ENCODE results near the gene ZBTB8B.
A peak's percentile ranks its signal among the peaks of the same experiment; 100 is the strongest.
"Not testable (repeated sequence)": the region's sequence is repeated elsewhere in the genome, so short reads cannot be mapped to it uniquely, and the experiment has no call there.

ZBTB8B gene

GRCh38 chr1:32470991-32471694 lies 6.3 kb downstream of the ZBTB8B start:
- no peaks in the 10 kb centered on the region for H3K4me1 ChIP-seq
- no peak overlapping the region for H3K4me3 ChIP-seq (ENCODE audit: low read depth, low read length)
- no peak overlapping the region for H2AFZ ChIP-seq
- H3K27me3 ChIP-seq (ENCODE audit: control insufficient read depth, insufficient read depth, low read length): no peaks in the 10 kb centered on the region
- no peak overlapping the region for H3K27ac ChIP-seq
- TF ChIP-seq, protein P1, sequence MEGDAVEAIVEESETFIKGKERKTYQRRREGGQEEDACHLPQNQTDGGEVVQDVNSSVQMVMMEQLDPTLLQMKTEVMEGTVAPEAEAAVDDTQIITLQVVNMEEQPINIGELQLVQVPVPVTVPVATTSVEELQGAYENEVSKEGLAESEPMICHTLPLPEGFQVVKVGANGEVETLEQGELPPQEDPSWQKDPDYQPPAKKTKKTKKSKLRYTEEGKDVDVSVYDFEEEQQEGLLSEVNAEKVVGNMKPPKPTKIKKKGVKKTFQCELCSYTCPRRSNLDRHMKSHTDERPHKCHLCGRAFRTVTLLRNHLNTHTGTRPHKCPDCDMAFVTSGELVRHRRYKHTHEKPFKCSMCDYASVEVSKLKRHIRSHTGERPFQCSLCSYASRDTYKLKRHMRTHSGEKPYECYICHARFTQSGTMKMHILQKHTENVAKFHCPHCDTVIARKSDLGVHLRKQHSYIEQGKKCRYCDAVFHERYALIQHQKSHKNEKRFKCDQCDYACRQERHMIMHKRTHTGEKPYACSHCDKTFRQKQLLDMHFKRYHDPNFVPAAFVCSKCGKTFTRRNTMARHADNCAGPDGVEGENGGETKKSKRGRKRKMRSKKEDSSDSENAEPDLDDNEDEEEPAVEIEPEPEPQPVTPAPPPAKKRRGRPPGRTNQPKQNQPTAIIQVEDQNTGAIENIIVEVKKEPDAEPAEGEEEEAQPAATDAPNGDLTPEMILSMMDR (IDR thresholded peaks at IDR 0.05): peak; percentile 35
- no peaks in the 10 kb centered on the region for H3K9me3 ChIP-seq (ENCODE audit: control insufficient read depth, low read length)
- H3K36me3 ChIP-seq (ENCODE audit: control insufficient read depth, insufficient read depth, low read length): no peaks in the 10 kb centered on the region
- no peak overlapping the region for H3K4me2 ChIP-seq (ENCODE audit: low read length)
- no peak overlapping the region for H3K9ac ChIP-seq
- no peaks in the 10 kb centered on the region for H3K79me2 ChIP-seq

- Histone ChIP-seq H3K9ac (no peak overlapping the region), H3K27ac (no peak overlapping the region), H2AFZ (no peak overlapping the region), H3K36me3 (ENCODE audit: control insufficient read depth, insufficient read depth, low read length) (no peaks in the 10 kb centered on the region), H3K4me3 (ENCODE audit: low read depth, low read length) (no peak overlapping the region), H3K9me3 (ENCODE audit: control insufficient read depth, low read length) (no peaks in the 10 kb centered on the region), H3K4me2 (ENCODE audit: low read length) (no peak overlapping the region), H3K4me1 (no peaks in the 10 kb centered on the region), H3K27me3 (ENCODE audit: control insufficient read depth, insufficient read depth, low read length) (no peaks in the 10 kb centered on the region), H3K79me2 (no peaks in the 10 kb centered on the region)
- TF ChIP-seq, protein P1 (IDR thresholded peaks at IDR 0.05): no peak
Measured at GRCh38 chr1:32471695-32472362, 7.0 kb downstream of the ZBTB8B start.

DNA sequence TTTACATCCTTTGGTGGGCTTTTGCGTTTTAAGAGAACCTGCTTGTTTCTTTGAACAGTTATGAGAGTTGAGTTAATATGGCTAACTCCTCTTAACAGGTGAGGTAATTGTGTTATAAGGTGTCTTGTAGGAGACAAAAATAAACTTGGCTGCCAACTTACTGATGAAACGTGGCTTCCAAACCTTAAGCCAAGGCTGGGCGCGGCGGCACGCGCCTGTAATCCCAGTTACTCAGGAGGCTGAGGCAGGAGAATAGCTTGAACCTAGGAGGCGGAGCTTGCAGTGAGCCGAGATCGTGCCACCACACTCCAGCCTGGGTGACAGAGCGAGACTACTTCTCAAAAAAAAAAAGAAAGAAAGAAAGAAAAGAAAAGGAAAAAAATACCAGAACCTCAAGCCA lies 8.1 kb downstream of the ZBTB8B start:
- H3K27ac ChIP-seq; H3K9me3 ChIP-seq (ENCODE audit: control insufficient read depth, low read length); H3K27me3 ChIP-seq (ENCODE audit: control insufficient read depth, insufficient read depth, low read length); H3K79me2 ChIP-seq; H2AFZ ChIP-seq; H3K4me3 ChIP-seq (ENCODE audit: low read depth, low read length); H3K4me2 ChIP-seq (ENCODE audit: low read length); H3K9ac ChIP-seq; H3K36me3 ChIP-seq (ENCODE audit: control insufficient read depth, insufficient read depth, low read length); H3K4me1 ChIP-seq: not testable (repeated sequence)

DNA sequence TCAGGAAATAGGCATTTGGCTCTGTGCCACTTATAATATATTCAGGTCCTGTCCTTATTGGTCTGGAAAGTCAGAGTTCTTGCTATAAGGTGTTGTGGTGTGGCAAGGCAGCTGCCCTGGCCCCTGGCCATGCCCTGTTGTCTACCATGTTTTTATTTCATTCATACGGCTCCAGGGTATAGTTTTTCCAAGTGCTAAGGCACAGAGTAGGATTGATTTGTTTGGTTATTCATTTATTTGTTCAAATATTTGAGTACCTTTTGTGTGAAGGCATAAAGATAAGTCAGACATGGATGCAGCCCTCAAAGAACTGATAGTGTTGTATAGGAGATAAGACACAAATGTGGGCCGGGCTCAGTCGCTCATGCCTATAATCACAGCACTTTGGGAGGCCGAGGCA lies 10.1 kb downstream of the ZBTB8B start:
- H3K36me3 ChIP-seq (ENCODE audit: control insufficient read depth, insufficient read depth, low read length): no peaks in the 10 kb centered on the region
- H3K79me2 ChIP-seq: no peaks in the 10 kb centered on the region
- no peak overlapping the region for H3K27ac ChIP-seq
- no peaks in the 10 kb centered on the region for H3K27me3 ChIP-seq (ENCODE audit: control insufficient read depth, insufficient read depth, low read length)
- H3K9ac ChIP-seq: no peak overlapping the region
- H2AFZ ChIP-seq: no peak overlapping the region
- TF ChIP-seq, protein P1 (IDR thresholded peaks at IDR 0.05): no peak
- no peak overlapping the region for H3K4me3 ChIP-seq (ENCODE audit: low read depth, low read length)
- H3K9me3 ChIP-seq (ENCODE audit: control insufficient read depth, low read length): no peaks in the 10 kb centered on the region
- no peaks in the 10 kb centered on the region for H3K4me1 ChIP-seq
- no peak overlapping the region for H3K4me2 ChIP-seq (ENCODE audit: low read length)

DNA sequence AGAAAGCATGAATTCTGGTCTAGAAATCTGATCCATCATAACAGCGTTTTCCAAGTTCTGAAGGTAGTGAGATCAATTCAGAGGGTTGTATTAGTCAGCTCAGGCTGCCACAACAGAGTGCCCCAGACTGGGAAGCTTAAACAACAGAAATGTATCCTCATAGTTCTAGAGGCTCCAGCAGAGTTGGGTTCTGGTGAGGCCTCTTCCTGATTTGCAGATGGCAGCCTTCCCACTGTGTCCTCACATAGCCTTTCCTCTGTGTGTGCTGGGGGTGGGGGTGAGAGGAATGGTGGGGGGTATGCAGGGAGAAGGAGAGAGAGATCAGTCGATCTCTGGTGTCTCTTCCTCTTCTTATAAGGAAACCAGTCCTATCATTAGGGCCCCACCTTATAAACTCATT lies 15.1 kb downstream of the ZBTB8B start:
- Histone ChIP-seq H3K79me2 (no peaks in the 10 kb centered on the region), H3K4me2 (ENCODE audit: low read length) (no peak overlapping the region), H2AFZ (no peak overlapping the region), H3K9ac (no peak overlapping the region), H3K4me1 (no peaks in the 10 kb centered on the region), H3K27ac (no peak overlapping the region), H3K9me3 (ENCODE audit: control insufficient read depth, low read length) (no peaks in the 10 kb centered on the region), H3K36me3 (ENCODE audit: control insufficient read depth, insufficient read depth, low read length) (no peaks in the 10 kb centered on the region), H3K4me3 (ENCODE audit: low read depth, low read length) (no peak overlapping the region), H3K27me3 (ENCODE audit: control insufficient read depth, insufficient read depth, low read length) (no peaks in the 10 kb centered on the region)
- TF ChIP-seq, protein P1 (IDR thresholded peaks at IDR 0.05): no peak

All from parathyroid adenoma (tissue), 2 donors.